Subcutaneous preadipocyte (primary cell): ENCODE results near the gene MFN2. TPM values are rescaled to one million over a fixed set of nuclear protein-coding genes. Genes with fewer than 3 reads are reported as not detected.

Source experiments
- small RNA-seq: library from RNA; depleted of rRNA; stranded (forward); fragments of <200 nt; gene quantifications from one replicate; pipeline ENCODE3, GENCODE V24; 2012
- total RNA-seq: library from RNA; depleted of rRNA; stranded (reverse); fragments of >200 nt; gene quantifications from 2 replicates; pipeline ENCODE4 v1.2.3, GENCODE V29; 2012

Gene MFN2
- total RNA-seq, result 47.4 and 61.6 TPM in 2 replicates

DNA sequence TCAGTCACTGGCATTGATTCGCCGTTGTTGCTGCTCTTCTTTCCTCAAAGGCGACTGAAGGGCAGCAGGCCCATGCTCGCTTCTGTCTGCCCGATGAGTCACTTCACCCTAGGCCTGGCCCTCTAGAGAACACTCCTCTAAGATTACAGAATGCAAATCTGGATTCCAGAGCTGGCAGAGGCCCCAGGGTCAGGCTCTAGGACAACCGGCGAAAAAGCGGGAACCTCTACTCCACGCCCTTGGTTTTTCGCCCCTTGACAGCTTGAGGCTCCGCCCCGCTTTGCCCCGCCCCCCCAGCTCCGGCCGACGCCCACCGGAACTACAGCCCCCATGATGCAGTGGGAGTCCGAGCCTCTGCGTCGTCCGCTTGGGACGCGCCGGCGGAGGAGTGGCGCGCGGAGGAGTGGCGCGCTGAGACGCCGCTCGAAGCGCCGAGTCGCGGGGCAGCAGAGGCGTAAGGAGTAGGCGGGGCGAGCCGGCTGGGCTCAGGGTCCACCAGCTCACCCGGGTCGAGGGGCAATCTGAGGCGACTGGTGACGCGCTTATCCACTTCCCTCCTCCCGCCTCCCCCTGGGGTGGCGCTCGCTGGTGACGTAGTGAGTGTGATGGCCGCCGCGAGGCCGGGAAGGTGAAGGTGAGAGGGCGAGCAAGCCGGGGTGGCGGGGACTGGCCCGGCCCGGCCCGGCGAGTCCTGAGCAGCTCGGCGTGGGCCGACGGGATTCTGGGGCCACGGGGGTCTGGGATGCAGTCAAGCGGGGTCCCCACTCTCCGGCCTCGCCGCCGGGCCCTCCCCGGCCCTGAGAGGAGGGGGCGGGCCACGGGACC, at the start of gene MFN2:
Gene MFN2, plus strand, starts transcription at position 594 of the 825 bp plus-strand sequence. CDS start 8,725 bp downstream, outside the sequence.

DNA sequence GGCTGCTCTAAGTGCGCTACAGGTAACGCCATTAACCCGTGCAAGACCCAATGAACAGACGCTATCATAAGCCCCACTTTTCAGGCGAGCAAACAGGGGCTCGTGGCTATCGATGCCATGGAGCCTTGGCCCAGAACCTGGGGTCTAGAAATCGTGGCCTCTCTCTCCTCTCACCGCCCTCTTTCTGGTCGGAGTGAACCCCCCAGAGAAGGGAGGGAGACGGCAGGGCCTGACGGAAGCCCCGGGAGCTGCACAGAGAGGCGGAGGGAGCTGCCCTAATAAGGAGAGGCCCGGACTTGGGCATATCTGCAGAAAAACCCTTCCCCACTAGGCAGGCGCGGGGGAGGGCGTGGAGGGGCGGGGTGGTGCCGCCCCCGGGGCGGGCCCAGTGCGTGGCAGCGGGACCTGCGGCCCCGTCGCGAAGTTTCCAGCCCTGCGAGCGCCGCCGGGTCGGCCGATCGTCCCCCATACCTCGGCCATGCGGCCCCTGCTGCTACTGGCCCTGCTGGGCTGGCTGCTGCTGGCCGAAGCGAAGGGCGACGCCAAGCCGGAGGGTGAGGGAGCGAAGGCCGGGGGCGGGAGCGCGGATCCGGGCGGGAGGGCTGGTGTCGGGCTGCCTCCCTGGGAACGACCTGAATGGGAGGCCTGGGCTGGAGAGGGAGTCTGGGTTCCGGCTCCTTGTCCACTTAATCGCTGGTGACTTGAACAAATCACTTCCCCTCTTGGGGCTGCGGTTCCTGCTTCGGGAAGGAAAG, 45.8 kb upstream of the MFN2 start, which contains the start of gene PLOD1:
Gene PLOD1, plus strand, starts transcription at position 416 of the 755 bp plus-strand sequence. Its CDS starts 63 bp downstream, at position 479.

Small RNA genes within 50 kb of the gene (small RNA-seq; reads per million reads assigned to genes)
- gene AL096840.1 (not detected), gene MIR6729 (not detected), gene RF00019 (not detected), gene RN7SL649P (not detected)

Other genes with a start within 250 kb of the MFN2 start
- gene AGTRAP, start 244.3 kb upstream of the MFN2 start, total RNA-seq, result 34.2 and 45.6 TPM in 2 replicates
- not detected in 2 replicates for gene C1orf167, start 218.3 kb upstream of the MFN2 start, total RNA-seq
- 26.6 and 32.0 TPM in 2 replicates for gene MTHFR, start 174.5 kb upstream of the MFN2 start, total RNA-seq
- 15.1 and 23.7 TPM in 2 replicates for gene CLCN6, start 174.3 kb upstream of the MFN2 start, total RNA-seq
- gene NPPA, start 132.7 kb upstream of the MFN2 start, total RNA-seq, result not detected in 2 replicates
- gene NPPB, start 121.5 kb upstream of the MFN2 start, total RNA-seq, result not detected in 2 replicates
- 49.6 and 58.6 TPM in 2 replicates for gene KIAA2013, start 54.0 kb upstream of the MFN2 start, total RNA-seq
- gene PLOD1, start 45.7 kb upstream of the MFN2 start, total RNA-seq, result 221 and 251 TPM in 2 replicates
- gene MIIP, start 39.1 kb downstream of the MFN2 start, total RNA-seq, result 23.1 and 24.4 TPM in 2 replicates
- under 0.01 TPM in 1 of 2 replicates, not detected in the other for gene TNFRSF8, start 82.9 kb downstream of the MFN2 start, total RNA-seq
- gene TNFRSF1B, start 186.5 kb downstream of the MFN2 start, total RNA-seq, result 16.5 and 21.7 TPM in 2 replicates
- 28.3 and 30.7 TPM in 2 replicates for gene VPS13D, start 249.6 kb downstream of the MFN2 start, total RNA-seq